ENCODE data around the gene C16orf82. TPM values are rescaled to one million over a fixed set of nuclear protein-coding genes. Genes with fewer than 3 reads are reported as not detected.

The C16orf82 gene
- total RNA-seq: not detected
- not detected for polyA plus RNA-seq
- long read RNA-seq, donor 1: 0 reads
- long read RNA-seq, donor 2: 0 reads

DNA sequence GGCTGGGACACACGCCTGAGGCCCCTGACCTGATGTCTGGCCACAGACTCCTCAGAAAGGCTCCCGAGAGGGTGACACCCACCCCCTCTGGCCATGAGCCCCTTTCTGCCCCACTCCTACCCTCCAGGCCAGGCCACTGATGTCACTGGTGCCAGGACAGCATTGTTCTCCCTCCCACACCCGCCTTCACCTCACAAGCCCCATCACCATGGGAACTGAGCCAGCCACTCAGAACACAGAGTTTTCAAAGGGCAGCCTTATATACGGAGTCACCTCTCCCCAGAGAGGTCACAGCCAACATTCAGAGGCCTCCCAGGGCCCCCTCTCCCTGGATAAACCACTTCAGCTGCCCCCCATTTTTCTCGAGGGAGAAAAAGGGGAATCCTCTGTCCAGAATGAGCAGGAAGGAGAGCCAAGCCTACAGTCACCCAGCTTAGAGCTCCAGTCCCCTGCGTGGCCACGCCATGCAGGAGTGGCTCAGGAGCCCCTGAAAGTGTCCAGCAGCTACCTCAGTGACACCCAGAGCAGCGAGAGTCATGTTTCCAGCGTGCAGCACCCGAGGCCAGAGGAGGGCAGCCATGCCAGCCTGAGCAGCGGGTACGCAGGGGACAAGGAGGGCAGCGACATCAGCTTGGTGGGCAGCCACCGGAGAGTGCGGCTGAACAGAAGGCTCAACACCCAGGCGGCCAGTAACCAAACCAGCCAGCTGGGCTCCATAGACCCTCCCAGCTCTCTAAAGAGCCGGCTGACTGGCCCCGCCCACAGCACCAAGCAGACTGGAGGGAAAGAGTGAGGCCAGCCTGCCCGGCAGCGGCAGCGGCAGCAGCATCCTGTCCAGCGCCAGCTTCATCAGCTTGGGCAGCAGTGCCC is at the start of gene C16orf82:
TSS of gene C16orf82 (plus strand) at position 260 of the 870 bp plus-strand sequence.
- ATAC-seq (ENCODE audit: low FRiP score): no peak
- H3K27ac ChIP-seq (ENCODE audit: low read depth in 1 of 2, low read length in 2 of 2): no peak within 1 kb of the TSS
- WGBS, 2 donors: 28 to 32% methylated on average over 21 to 22 of the region's 22 CpGs
- no peaks in the 10 kb centered on the region for H3K4me1 ChIP-seq (ENCODE audit: control insufficient read depth in 1 of 2, insufficient read depth in 2 of 2, low read length in 2 of 2)
- H3K27me3 ChIP-seq (ENCODE audit: control insufficient read depth in 1 of 2, insufficient read depth in 2 of 2, low read length in 1 of 2): peaks cover 0 to 1% of the 10 kb centered on the region in 2 donors
- H3K9me3 ChIP-seq (ENCODE audit: control insufficient read depth, low read length): no peaks in the 10 kb centered on the region
- H3K36me3 ChIP-seq (ENCODE audit: control insufficient read depth in 1 of 2, insufficient read depth in 2 of 2, low read length in 1 of 2): no peaks in the 10 kb centered on the region
- no peak within 1 kb of the TSS for H3K4me3 ChIP-seq (ENCODE audit: low read length in 2 of 2)
- intact Hi-C loops (cut with DNase I): no loop called here
- no peak for DNase-seq

DNA sequence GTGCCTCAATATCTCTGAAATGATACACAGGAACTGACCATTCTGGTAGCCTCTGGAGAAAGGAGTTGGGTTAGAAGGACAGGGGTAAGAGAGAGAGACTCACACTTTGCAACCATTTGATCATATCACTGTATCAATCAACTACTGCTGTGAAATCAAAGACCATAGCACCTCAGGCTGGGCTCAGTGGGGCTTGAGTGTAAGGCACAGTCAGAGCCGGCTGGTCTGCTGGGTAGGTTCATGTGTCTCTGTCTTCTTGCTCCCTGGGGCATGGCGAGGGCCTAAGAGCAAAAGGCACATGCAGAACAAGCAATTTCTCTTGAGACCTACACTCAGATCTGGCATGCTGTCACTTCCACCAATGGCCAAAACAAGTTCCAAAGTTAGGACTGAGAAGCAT is 46.7 kb upstream of the C16orf82 start:
- Histone ChIP-seq H3K4me1 (ENCODE audit: control insufficient read depth in 1 of 2, insufficient read depth in 2 of 2, low read length in 2 of 2) (no peaks in the 10 kb centered on the region), H3K9me3 (ENCODE audit: control insufficient read depth, low read length) (no peaks in the 10 kb centered on the region), H3K27ac (ENCODE audit: low read depth in 1 of 2, low read length in 2 of 2) (no peak overlapping the region), H3K4me3 (ENCODE audit: low read length in 2 of 2) (no peak overlapping the region), H3K27me3 (ENCODE audit: control insufficient read depth in 1 of 2, insufficient read depth in 2 of 2, low read length in 1 of 2) (no peaks in the 10 kb centered on the region), H3K36me3 (ENCODE audit: control insufficient read depth in 1 of 2, insufficient read depth in 2 of 2, low read length in 1 of 2) (no peaks in the 10 kb centered on the region)
- ATAC-seq (ENCODE audit: low FRiP score) (no peak), DNase-seq (no peak)
- intact Hi-C loops (cut with DNase I): no loop called here
- WGBS, 2 donors: 41 to 73% methylated on average over 2 of the region's 2 CpGs

DNA sequence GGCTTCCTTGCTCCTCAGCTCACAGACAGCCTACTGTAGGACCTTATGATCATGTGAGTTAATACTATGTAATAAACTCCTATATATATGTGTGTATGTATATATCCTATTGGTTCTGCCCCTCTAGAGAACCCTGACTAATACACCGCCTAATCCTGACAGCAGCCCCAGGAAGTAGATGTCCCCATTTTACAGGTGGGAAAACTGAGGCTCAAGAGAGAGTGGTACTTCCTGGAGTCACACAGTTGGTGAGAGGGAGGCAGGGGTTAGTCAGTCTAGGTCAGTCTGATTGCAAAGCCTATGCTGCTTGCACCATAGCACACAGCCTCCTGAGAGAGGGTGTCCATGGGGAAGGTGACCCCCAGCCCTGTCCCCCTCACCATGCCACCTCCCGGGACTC is 42.7 kb upstream of the C16orf82 start:
- Histone ChIP-seq H3K36me3 (ENCODE audit: control insufficient read depth in 1 of 2, insufficient read depth in 2 of 2, low read length in 1 of 2) (no peaks in the 10 kb centered on the region), H3K27me3 (ENCODE audit: control insufficient read depth in 1 of 2, insufficient read depth in 2 of 2, low read length in 1 of 2) (no peaks in the 10 kb centered on the region), H3K9me3 (ENCODE audit: control insufficient read depth, low read length) (no peaks in the 10 kb centered on the region), H3K4me1 (ENCODE audit: control insufficient read depth in 1 of 2, insufficient read depth in 2 of 2, low read length in 2 of 2) (no peaks in the 10 kb centered on the region), H3K4me3 (ENCODE audit: low read length in 2 of 2) (no peak overlapping the region), H3K27ac (ENCODE audit: low read depth in 1 of 2, low read length in 2 of 2) (no peak overlapping the region)
- ATAC-seq (ENCODE audit: low FRiP score): no peak
- intact Hi-C loops (cut with DNase I): no loop called here
- DNase-seq: no peak
- 76 to 86% methylated on average over 2 of the region's 2 CpGs for WGBS, 2 donors

DNA sequence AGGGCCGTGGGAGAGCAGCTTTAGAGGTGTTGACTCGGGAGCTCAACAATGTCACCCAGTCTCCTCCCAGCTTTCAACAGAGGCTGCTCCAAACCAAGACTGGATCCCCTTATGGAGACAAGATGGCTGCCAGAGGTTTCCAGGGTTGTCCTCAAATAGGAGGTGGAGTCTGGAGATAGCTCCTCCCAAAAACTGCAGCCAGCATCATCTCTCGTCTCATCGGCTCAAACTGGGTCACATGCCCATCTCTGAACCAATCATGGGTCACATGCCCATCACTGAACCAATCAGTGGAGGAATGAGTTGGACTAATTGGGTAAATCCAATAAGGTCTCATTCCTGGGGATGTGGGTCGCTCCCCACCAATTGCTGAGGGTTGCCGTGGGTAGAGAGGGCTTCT is 41.1 kb upstream of the C16orf82 start:
- intact Hi-C loops (cut with DNase I): no loop called here
- H3K9me3 ChIP-seq (ENCODE audit: control insufficient read depth, low read length): no peaks in the 10 kb centered on the region
- 82% methylated on average over 6 of the region's 6 CpGs for WGBS, 2 donors
- ATAC-seq (ENCODE audit: low FRiP score) (no peak), DNase-seq (no peak)
- H3K4me1 ChIP-seq (ENCODE audit: control insufficient read depth in 1 of 2, insufficient read depth in 2 of 2, low read length in 2 of 2): no peaks in the 10 kb centered on the region
- no peak overlapping the region for H3K4me3 ChIP-seq (ENCODE audit: low read length in 2 of 2)
- no peaks in the 10 kb centered on the region for H3K27me3 ChIP-seq (ENCODE audit: control insufficient read depth in 1 of 2, insufficient read depth in 2 of 2, low read length in 1 of 2)
- no peaks in the 10 kb centered on the region for H3K36me3 ChIP-seq (ENCODE audit: control insufficient read depth in 1 of 2, insufficient read depth in 2 of 2, low read length in 1 of 2)
- H3K27ac ChIP-seq (ENCODE audit: low read depth in 1 of 2, low read length in 2 of 2): no peak overlapping the region

DNA sequence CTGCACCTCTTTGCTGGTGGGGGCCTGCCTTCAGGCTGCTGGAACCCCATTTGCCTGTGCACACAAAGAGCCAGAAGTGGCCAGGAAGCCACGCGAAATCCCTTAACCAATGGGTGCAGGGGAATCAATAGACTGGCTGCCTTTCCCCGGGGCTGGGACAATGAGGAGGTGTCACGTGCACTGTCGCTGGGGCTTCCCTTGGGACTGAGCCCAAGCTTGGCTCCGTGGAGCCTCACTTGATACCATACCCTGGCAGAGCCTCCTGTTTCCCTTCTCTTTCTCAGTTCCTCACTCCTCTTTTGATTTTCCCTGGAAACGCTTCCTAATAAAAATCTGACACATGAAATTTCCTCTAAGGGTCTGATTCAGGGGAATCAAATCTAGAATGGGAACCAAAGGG is 38.8 kb upstream of the C16orf82 start:
- Histone ChIP-seq H3K9me3 (ENCODE audit: control insufficient read depth, low read length) (no peaks in the 10 kb centered on the region), H3K4me3 (ENCODE audit: low read length in 2 of 2) (no peak overlapping the region), H3K4me1 (ENCODE audit: control insufficient read depth in 1 of 2, insufficient read depth in 2 of 2, low read length in 2 of 2) (no peaks in the 10 kb centered on the region), H3K36me3 (ENCODE audit: control insufficient read depth in 1 of 2, insufficient read depth in 2 of 2, low read length in 1 of 2) (no peaks in the 10 kb centered on the region), H3K27ac (ENCODE audit: low read depth in 1 of 2, low read length in 2 of 2) (no peak overlapping the region), H3K27me3 (ENCODE audit: control insufficient read depth in 1 of 2, insufficient read depth in 2 of 2, low read length in 1 of 2) (no peaks in the 10 kb centered on the region)
- DNase-seq: no peak
- intact Hi-C loops (cut with DNase I): no loop called here
- WGBS, 2 donors: 68 to 70% methylated on average over 7 of the region's 7 CpGs
- ATAC-seq (ENCODE audit: low FRiP score): no peak

DNA sequence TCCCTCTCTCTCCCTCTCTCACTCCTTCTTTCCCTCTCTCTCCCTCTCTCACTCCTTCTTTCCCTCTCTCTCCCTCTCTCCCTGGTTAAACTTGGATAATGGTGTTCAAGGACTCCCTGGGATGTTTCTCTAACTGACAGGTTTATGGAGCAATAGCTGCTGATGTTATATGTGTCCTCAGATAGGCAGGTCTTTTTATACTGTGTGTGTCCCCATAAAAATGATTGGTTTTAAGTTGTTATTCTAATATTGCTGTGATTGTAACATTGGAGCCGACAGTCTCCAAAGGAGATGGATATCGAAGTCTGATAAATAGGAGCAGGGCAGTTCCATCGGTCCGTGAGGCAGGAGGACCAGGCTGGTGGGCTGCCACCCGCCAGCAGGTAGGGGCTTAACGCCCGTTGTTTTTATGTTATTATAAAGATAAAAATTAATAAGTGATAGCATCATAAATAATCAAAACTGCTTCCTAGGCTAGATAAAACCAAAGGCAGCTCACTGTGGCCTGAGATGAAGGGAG is 38.1 kb upstream of the C16orf82 start:
- H3K27me3 ChIP-seq (ENCODE audit: control insufficient read depth in 1 of 2, insufficient read depth in 2 of 2, low read length in 1 of 2): no peaks in the 10 kb centered on the region
- intact Hi-C loops (cut with DNase I): no loop called here
- no peak overlapping the region for H3K4me3 ChIP-seq (ENCODE audit: low read length in 2 of 2)
- no peaks in the 10 kb centered on the region for H3K4me1 ChIP-seq (ENCODE audit: control insufficient read depth in 1 of 2, insufficient read depth in 2 of 2, low read length in 2 of 2)
- H3K36me3 ChIP-seq (ENCODE audit: control insufficient read depth in 1 of 2, insufficient read depth in 2 of 2, low read length in 1 of 2): no peaks in the 10 kb centered on the region
- H3K27ac ChIP-seq (ENCODE audit: low read depth in 1 of 2, low read length in 2 of 2): no peak overlapping the region
- WGBS, 2 donors: 69 to 82% methylated on average over 7 of the region's 7 CpGs
- H3K9me3 ChIP-seq (ENCODE audit: control insufficient read depth, low read length): no peaks in the 10 kb centered on the region
- DNase-seq: no peak
- no peak for ATAC-seq (ENCODE audit: low FRiP score)

DNA sequence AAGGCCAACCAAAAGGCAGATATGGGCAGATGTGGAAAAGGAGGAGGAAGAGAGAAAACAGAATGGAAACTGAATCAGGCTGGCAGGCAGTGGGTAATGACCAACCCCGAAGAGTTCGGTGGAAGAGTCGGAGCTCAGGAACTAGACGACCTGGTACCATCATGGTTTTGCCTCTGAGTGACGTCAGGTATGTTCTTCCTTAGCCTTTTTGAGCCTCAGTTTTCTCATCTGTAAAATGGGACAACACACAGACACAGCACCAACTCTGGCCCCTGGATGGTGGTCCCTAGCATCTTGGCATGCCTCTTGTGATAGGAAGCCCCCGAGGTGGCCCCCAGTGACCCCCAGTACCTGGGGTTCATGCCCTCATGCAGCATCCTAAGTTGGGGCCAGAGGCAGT is 37.2 kb upstream of the C16orf82 start:
- Histone ChIP-seq H3K36me3 (ENCODE audit: control insufficient read depth in 1 of 2, insufficient read depth in 2 of 2, low read length in 1 of 2) (no peaks in the 10 kb centered on the region), H3K9me3 (ENCODE audit: control insufficient read depth, low read length) (no peaks in the 10 kb centered on the region), H3K4me1 (ENCODE audit: control insufficient read depth in 1 of 2, insufficient read depth in 2 of 2, low read length in 2 of 2) (no peaks in the 10 kb centered on the region), H3K4me3 (ENCODE audit: low read length in 2 of 2) (no peak overlapping the region), H3K27me3 (ENCODE audit: control insufficient read depth in 1 of 2, insufficient read depth in 2 of 2, low read length in 1 of 2) (no peaks in the 10 kb centered on the region), H3K27ac (ENCODE audit: low read depth in 1 of 2, low read length in 2 of 2) (no peak overlapping the region)
- intact Hi-C loops (cut with DNase I): no loop called here
- 77 to 86% methylated on average over 6 of the region's 6 CpGs for WGBS, 2 donors
- ATAC-seq (ENCODE audit: low FRiP score) (no peak), DNase-seq (no peak)

DNA sequence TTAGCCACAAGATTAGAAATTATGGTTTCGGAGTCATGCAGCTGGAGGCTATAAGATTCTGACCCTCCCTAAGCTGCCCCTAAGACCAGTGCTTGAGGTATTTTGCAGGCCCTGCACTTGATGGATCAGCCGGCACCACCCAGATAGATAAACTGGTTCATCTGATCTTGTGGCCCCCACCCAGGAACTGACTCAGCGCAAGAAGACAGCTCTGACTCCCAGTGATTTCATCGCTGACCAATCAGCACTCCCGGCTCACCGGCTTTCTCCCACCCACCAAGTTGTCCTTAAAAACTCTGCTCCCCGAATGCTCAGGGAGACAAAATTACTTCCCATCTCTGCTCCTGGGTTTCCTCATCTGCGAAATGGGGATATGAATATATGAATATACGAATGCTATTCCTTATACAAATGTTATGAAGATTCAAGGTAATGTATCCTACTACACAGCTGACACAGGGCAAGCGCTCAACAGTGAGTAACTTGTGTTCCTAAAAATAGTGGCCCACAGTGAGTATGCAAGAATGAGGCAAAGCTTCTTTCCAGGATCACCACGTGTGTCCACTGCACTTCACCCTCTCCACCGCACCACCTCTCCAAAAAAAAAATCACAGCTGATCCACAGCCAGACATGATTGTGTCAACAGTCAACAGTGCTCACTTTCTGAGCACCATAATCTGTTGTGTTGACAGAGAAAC is 33.3 kb upstream of the C16orf82 start:
- no peak overlapping the region for H3K4me3 ChIP-seq (ENCODE audit: low read length in 2 of 2)

More for the DNA sequence above, 33.3 kb upstream of the C16orf82 start:
- DNase-seq (no peak), ATAC-seq (ENCODE audit: low FRiP score) (no peak)
- Histone ChIP-seq H3K27ac (ENCODE audit: low read depth in 1 of 2, low read length in 2 of 2) (no peak overlapping the region), H3K27me3 (ENCODE audit: control insufficient read depth in 1 of 2, insufficient read depth in 2 of 2, low read length in 1 of 2) (no peaks in the 10 kb centered on the region), H3K36me3 (ENCODE audit: control insufficient read depth in 1 of 2, insufficient read depth in 2 of 2, low read length in 1 of 2) (no peaks in the 10 kb centered on the region), H3K9me3 (ENCODE audit: control insufficient read depth, low read length) (peaks cover 2% of the 10 kb centered on the region), H3K4me1 (ENCODE audit: control insufficient read depth in 1 of 2, insufficient read depth in 2 of 2, low read length in 2 of 2) (no peaks in the 10 kb centered on the region)
- 87 to 89% methylated on average over 12 of the region's 12 CpGs for WGBS, 2 donors
- intact Hi-C loops (cut with DNase I): no loop called here

Data from aorta (tissue), 5 donors.